HG03378 (cell line): Measurements from ENCODE around the gene PTPRM.

Experiments
- ATAC-seq: cut with Tn5 transposase; IDR thresholded peaks from one replicate; pipeline ENCODE4 v1.9.1; 2021; ENCODE audit warnings: mild to moderate bottlenecking, moderate library complexity; ENCODE audit not compliant: unreplicated experiment

PTPRM gene

DNA sequence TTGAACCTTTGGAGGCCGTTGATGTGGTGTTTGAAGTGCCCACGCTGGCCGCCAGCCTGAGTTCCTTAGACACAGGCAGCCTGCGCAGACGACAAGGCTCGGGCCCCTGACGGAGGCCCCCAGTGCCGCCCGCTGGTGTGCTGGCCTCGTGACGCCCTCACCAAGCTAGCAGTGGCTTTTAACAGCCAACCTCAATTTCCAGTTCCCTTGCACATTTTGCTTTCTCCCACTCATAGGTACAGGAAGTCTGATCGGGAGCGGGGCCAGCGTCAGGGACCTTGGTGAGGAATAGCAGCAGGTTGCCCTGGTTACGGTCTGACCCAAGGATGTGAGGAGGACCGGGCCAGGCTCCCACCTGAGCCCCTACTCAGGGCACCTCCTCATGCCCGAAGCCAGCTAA, 834.5 kb downstream of the PTPRM start:
- ATAC-seq = no peak

DNA sequence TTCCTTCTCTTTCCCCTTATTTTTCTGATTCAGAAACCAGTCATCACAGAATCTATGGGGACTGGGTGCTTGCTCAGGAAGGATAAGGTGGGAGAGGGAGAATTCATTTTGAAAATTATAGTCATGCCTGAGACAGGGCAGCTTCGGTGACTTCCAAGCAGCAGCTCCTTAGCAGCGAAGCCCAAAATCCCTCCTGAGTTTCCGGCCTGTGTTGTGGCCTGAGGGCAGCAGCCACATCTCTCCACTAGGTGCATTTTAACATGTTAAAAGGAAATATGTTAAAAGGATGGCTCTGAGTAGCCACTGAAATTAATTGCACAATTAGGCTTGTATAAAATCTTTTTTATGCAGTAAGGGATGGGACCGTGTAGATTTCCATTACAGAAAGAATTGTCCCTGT, 835.1 kb downstream of the PTPRM start:
- no peak for ATAC-seq

DNA sequence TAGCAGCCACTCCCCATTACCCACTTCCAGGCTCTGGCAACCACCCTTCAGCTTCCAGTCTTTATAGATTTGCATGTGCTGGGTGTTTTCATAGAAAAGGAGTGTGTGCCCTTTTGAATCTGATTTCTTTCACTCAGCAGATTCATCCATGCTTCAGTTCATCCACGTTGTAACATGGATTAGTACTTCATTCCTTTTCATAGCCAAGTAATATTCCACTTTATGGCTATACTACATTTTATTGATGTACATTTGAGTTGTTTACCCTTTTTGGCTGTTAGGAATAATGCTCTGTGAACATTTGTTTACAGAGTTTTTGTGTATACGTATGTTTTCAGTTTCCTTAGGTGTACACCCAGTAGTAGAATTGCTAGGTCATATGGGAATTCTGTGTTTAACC, 836.6 kb downstream of the PTPRM start:
- no peak for ATAC-seq

DNA sequence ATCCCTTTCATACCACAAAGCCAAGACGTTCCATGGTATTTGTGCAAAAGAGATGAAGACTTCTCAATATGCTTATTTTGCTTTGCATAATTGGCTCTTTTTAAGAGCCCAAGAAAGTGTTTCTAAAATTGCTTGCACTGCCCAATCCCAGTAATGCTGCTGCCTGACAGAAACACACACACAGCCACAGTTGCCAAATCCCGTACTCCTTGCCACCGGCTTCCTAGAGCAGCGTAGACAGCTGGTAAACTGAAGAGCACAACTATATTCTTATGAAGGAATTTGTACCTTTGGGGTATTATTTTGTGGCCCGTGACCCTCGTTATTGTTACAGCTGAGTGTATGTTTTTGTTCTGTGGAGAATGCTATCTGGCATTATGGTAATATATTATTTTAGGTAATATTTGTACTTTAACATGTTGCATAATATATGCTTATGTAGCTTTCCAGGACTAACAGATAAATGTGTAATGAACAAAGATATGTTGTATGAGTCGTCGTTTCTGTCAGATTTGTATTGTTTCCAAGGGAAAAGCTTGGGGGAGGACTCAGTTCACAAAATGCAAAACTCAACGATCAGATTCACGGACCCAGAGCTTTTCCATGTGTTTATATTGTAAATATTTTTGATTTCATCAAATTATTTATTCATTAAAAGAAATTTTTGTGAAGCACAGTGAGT, 839.2 kb downstream of the PTPRM start:
- ATAC-seq = no peak

DNA sequence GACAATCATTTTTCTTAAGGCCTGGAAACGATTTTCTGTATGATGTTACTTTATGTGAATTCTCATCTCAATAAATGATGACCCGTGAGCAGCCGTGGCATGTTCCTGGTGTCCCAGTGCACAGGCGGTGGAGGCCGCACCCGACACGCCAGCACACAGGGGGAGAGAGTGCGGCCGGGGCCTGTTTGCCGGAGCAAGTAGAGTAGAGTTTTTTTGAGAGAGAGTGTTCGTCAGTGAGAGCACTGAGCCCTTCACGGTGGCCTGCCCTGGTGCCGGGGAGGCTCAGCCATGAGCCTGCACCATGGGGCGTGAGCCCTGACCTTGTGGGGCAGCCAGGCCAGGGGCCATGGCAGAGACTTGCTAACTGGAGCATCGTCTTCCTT, 839.7 kb downstream of the PTPRM start:
- no peak for ATAC-seq

DNA sequence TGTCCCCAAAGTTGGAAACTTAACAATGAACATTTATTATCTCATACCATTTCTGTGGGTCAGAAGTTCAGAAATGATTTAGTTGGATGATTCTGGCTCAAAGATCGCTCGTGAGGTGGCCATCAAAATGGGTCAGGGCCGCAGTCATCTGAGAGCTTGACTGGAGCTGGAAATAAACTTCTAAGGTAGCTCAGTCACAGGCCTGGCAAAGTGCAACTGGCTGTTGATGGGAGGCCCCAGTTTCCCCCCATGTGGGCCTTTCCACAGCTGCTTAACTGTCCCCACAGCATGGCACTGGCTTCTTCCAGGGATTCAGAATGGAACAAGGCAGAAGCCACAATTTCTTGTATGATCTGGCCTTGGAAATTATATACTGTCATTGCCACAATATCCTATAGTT, 842.0 kb downstream of the PTPRM start:
- ATAC-seq = no peak

DNA sequence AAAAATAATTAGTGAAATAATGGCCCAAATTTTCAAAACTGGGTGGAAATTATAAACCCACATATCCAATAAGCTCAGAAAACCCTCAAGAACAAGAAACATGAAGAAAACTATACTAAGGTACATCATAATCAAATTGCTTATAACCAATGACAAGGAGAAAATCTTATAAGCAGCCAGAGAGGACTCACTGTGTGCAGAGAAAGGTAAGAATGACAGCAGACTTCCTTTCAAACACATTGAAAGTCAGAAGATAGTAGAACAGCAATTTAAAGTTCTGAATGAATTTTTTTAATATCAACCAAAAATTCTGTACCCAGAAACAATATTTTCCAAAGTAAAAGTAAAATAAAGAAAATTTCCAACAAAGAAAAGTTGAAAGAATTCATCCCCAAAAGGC, 844.4 kb downstream of the PTPRM start:
- no peak for ATAC-seq

DNA sequence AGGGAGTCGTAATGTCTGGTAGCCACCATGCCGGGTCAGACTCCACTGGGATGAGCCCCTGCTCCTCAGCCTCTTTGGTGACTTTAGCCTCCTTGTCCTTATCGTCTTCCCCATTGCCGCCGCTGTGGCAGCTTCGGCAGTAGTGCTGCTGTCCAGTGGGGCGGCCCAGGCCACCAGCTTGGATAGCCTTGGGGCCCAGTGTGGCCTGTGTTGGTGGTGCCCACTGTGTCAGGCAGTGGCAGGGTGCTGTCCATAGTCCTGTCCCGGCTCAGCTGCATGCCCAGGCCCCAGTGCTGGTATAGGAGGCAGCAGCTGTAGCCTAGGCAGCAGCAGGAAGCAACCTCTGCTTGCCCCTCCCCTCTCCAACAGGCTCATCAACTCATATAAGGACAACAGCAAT, 845.0 kb downstream of the PTPRM start:
- no peak for ATAC-seq

DNA sequence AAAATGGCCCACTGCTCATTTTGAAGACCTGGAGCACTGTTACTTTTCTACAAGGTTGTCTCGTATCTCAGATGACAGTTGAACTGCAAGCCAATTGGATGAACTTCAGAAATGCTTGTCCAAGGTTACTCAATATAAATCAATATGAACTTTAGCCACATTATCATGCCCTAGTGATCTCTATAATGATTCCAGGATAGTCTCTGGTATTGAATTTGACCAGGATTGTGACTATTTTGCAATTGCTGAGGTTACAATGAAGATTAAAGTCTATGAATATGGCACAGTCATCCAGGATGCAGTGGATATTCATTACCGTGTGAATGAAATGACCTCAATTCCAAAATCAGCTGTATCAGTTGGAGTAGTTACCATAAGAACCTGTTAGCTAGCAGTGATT, 846.1 kb downstream of the PTPRM start:
- no peak for ATAC-seq

DNA sequence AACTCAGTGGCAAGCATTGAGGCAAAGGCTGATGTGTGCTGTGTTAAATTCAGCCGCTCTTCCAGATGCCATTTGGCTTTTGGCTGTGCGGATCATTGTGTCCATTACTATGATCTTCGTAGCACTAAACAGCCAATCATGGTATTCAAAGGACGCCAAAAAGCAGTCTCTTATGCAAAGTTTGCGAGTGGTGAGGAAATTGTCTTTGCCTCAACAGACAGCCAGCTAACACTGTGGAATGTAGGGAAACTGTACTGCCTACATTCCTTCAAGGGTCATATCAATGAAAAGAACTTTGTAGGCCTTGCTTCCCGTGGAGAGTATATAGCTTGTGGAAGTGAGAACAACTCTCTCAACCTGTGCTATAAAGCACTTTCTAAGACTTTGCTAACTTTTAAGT, 846.6 kb downstream of the PTPRM start:
- ATAC-seq = no peak

DNA sequence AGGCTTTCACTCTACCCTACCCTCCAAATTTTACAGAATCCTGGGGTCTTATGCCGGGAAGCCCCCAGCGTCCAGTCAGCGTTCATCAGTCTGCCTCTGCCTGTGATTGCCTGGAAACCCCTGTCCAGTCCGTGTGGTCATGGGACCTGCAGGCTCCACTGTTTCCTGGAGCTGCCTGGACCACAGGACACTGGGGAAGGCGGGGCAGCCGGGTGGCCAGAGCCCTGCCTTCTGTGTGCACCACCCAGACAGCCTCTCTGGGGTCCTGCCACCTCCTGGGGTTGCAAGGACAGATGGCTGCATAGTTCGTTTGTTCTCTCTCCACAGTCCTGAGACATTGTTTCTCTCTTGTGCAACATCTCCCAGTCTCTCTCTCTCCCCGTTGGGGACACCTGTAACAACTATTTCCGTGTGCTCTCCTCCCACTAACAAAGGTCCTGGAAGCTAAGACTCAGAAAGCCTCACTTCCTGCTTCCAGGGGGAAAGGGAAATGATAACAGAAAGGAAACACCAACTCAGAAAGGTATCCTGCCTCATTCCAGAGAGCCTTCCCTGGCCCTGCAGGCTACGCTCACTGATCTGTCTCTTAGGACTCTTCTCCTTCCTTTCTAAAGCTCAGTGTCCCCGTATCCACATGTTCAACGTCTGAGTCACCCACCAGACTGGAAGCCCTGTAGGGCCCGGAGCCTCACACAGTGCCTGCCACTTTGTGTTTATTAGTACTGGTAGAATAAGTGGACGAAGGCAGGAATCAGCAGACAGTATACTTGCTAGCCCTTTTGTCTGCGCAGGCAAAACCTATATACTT, 849.3 kb downstream of the PTPRM start:
- ATAC-seq = no peak

DNA sequence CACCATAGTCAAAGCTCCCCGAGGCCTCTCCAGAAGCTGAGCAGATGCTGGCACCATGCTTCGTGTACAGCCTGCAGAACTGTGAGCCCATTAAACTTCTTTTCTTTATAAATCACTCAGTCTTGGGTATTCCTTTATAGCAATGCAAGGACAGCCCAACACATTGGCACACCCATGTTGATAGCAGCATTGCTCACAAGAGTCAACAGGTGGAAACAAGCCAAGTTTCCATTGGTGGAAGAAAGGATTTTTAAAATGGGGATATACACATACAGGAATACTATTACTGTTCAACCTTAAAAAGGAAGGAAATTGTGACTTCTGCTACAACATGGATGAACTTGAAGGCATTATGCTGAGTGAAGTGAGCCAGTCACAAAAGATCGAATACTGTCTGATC, 855.3 kb downstream of the PTPRM start:
- ATAC-seq = no peak

DNA sequence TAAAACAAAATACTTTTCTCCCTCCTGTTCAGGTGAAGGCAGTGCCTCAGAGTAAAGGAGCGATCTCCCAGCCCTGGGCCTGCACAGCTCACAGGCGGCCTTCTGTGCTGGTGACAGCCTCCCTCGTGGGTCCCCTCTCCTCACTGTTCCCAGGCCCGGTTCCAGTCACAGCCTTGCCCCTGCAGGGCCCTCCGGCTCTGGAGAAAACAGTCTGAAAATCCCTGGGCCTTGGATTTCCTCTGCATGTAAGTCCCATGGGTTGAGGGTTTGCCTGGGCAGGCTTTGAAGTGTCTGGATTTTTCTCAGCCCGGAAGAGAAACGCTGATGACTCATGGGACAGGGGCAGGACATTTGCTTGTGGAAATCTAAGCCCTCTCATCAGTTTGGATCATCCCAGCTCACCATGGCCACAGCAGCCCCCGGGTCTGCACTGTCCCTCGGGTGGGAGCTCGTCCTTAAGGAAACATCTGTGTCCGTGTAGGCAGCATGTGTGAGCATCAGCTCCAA, 856.0 kb downstream of the PTPRM start:
- no peak for ATAC-seq

DNA sequence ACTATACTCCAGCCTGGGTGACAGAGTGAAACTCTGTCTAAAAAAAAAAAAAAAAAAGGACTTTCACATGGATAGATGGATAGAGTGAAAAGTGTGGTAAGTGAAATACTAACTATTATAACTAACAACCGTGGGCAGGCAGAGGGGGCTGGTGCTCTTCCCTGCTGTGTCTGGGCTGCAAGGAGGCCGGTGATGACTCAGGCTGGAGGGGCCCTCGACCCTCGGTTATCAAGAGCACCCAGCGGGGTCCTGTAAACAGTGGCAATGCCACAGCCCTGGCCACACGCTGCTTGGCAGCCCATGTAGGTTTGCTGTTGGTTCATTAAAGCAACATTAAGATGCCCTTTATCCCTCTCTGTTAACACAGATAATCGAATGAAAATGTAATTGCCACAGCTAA, 857.4 kb downstream of the PTPRM start:
- no peak for ATAC-seq

DNA sequence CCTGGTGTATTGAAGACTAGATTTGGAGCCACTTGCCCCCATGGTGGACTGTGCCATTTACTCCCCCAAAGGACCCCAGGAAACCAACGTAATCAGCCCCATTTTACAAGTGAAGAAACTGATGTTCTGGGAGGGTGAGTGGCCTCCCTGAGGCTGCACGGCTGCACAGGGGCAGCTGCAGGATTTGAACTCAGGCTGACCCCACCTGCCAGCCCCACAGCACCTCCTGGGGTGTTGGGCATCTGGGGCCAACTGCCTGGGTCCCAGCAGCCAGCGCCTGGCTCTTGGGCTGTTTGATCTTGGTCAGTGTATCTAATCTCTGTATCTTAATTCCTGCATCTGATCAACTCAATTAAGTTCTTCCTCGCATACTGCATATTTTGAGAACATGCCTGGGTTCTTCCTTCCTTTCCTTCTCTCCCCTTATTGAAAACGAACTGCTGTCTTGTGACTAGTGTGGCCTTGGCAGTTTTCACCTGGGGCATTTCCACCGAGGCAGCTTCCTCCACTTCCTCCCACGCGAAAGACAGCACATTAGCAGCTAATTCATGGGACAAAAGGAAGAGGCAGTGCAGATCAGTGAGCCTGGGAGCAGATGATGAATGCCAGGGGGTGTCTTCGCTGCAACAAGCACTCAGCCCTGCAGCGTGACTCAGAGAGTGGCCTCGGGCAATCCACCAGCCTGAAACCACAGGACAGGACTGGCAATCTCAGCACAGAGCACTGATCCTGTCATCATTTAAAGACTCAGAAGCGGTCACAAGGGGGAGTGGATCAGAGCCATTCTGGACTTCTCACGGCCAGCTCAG, 858.0 kb downstream of the PTPRM start:
- ATAC-seq = no peak

DNA sequence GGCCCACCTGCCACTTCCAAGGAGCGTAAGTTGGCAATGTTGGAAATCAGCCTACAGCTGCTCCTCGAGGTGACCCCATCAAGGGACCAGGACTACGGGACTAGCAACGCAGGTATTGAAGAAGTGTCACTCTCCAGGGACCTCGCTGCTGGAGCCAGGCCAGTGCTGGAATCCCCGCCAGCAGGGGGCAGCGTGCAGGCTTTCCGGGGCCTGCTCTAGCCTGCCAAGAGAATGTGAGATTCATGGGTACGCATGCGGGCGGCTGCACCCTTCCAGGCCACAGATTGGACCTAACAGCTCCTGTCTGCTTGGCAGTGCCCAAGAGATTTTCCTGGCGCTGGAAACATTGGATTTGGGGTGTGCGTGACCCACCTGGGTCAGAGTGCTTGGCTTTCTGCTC, 859.3 kb downstream of the PTPRM start:
- ATAC-seq = no peak

DNA sequence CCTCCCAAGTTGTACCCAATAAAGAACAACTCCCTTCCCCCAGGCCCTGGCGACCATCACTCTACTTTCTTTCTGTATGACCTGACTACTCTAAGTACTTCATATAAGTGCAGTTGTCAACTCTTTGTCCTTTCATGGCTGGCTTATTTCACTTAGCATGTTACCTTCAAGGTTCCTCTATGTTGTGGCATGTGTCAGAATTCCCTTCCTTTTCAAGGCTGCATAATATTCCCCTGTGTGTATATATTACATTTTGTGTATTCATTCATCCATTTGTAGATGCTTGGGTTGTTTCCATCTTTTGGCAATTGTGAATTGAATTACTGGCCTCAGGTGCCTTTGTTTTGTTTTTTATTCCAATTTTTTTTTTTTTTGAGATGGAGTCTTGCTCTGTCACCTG, 860.2 kb downstream of the PTPRM start:
- no peak for ATAC-seq

DNA sequence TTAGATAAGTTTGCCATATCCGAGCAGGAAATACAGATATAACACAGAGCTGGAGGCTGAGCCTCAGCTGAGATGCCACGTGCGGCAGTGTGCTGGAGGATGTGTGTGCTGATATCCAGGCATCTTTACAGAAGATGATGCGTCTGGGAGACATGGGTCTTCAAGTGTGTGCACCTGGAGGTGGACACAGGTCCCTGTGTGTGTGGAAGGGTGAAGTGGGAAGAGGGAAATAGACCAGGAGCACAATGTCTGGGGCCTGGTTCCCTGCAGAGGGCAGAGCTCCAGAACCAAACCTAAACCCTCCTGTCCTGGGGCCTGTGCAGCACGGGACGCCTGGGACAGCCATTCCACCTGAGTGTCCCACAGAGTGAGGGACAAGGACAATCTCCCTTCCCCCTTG, 861.8 kb downstream of the PTPRM start:
- ATAC-seq = no peak

DNA sequence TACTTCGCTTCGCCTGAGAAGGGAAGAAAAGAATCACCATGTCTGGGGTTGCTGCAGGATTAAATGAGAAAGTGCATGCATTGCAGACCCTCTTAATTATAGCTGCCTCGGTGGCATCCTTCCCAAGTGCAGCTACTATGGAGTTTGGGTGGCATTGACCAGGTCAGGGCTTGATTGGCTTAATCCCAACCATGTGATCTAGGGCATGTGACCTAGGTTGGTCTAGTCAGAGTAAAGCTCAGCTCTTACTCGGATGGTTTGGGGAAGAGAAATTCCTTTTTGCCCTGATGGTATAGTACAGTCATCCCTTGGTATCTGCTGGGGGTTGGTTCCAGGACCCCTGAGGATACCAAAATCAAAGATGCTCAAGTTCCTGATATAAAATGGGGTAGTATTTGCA, 863.9 kb downstream of the PTPRM start:
- no peak for ATAC-seq

DNA sequence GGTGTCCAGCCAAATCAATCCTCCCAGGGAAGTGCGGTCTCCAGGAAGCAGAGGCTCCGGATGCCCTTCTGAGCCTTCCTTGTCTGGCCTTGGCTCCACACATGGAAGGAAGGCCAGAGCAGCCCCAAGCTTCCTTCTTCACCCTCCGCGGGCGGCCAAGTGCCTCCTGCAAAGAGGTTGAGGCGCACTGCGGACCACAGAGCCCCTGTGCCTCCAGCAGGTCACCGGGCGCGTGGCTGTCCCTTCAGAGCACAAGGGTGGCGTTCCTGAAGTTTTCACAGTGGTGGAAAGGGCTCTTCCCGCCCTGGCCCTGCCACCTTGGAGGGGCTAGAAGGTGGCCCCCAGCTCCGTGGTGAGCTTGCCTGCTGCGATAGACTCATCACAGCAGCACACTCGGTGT, 866.2 kb downstream of the PTPRM start:
- no peak for ATAC-seq

DNA sequence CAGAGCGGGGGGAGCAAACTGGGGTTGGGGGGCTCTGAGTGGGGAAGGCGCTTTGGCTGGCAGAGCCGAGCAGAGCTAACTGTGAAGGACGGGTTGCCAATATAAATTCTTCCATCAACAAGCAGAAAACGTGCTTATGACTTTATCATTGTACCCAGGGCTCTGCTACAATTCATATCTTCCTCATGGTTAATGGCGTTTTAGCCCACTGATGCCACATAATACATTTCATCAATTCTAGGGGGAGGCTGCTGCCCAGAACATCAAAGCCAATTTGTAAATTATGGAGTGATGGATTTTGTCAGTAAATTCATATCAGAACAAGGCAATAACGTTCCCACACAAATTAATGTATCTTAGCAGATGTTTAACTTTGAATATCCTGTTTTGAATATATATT, 866.7 kb downstream of the PTPRM start:
- no peak for ATAC-seq

DNA sequence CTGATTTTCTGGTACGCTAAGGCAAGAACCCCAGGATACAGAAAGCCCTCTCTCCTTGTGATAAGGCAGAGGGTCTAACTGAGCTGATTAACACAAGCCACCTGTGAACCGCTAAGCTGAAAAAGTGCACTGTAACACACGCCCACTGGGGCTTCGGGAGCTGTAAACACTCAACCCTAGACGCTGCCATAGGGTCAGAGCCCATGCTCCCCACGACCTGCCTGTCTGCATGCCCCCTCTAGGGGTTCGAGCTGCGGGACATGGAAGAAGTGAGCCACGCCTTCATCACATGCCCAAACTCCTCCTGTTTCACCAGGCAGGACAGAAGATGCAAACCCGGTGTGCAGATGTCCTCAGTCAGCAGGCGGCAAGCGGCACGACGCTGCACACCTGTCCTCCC, 868.3 kb downstream of the PTPRM start:
- no peak for ATAC-seq
